Amygdala (tissue), 56 donors: ENCODE results near the gene IGSF5.
"Not testable (repeated sequence)": the region's sequence is repeated elsewhere in the genome, so short reads cannot be mapped to it uniquely, and the experiment has no call there.

Experiments used
- DNase-seq, 56 donors: peaks; one replicate each; lab custom pipeline; 2025; lab: John Stamatoyannopoulos, UW

IGSF5 gene

GRCh38 chr21:39737376-39738000, 7.5 kb upstream of the IGSF5 start:
- DNase-seq, result no peak

GRCh38 chr21:39738566-39738965, 6.4 kb upstream of the IGSF5 start:
- DNase-seq, result no peak

GRCh38 chr21:39739531-39739930, 5.5 kb upstream of the IGSF5 start:
- not testable (repeated sequence) for DNase-seq

- not testable (repeated sequence) for DNase-seq
Observed at GRCh38 chr21:39742561-39742960, 2.4 kb upstream of the IGSF5 start.

- DNase-seq, result not testable (repeated sequence)
Observed at GRCh38 chr21:39745332-39745731, 349 bp downstream of the IGSF5 start.

GRCh38 chr21:39750670-39751069, 5.7 kb downstream of the IGSF5 start:
- no peak for DNase-seq

GRCh38 chr21:39754811-39755210, 9.8 kb downstream of the IGSF5 start:
- no peak for DNase-seq

- DNase-seq, result no peak
Observed at GRCh38 chr21:39756285-39756684, 11.3 kb downstream of the IGSF5 start.

- no peak for DNase-seq
Observed at GRCh38 chr21:39763272-39763970, 18.4 kb downstream of the IGSF5 start.

- DNase-seq, result no peak
Observed at GRCh38 chr21:39774227-39774626, 29.2 kb downstream of the IGSF5 start.

GRCh38 chr21:39775816-39776215, 30.8 kb downstream of the IGSF5 start:
- DNase-seq, result no peak

GRCh38 chr21:39776589-39776988, 31.6 kb downstream of the IGSF5 start:
- DNase-seq, result no peak

- no peak for DNase-seq
Observed at GRCh38 chr21:39781331-39781730, 36.3 kb downstream of the IGSF5 start.

GRCh38 chr21:39788383-39788782, 43.4 kb downstream of the IGSF5 start:
- DNase-seq, result peak in 51 of 56 donors; percentile 3 to 82 (median 43)

- no peak for DNase-seq
Observed at GRCh38 chr21:39796466-39796865, 51.5 kb downstream of the IGSF5 start.

GRCh38 chr21:39799178-39799577, 54.2 kb downstream of the IGSF5 start:
- DNase-seq, result peak in 19 of 56 donors; percentile 1 to 43 (median 7)

- DNase-seq, result no peak
Observed at GRCh38 chr21:39800311-39800710, 55.3 kb downstream of the IGSF5 start.

- DNase-seq, result no peak
Observed at GRCh38 chr21:39802217-39802616, 57.2 kb downstream of the IGSF5 start.

- no peak for DNase-seq
Observed at GRCh38 chr21:39803393-39803792, 58.4 kb downstream of the IGSF5 start.

GRCh38 chr21:39804240-39804639, 59.3 kb downstream of the IGSF5 start:
- DNase-seq, result no peak

GRCh38 chr21:39805983-39806382, 61.0 kb downstream of the IGSF5 start:
- no peak for DNase-seq

- no peak for DNase-seq
Observed at GRCh38 chr21:39807738-39808137, 62.8 kb downstream of the IGSF5 start.
